ENCODE results near the gene CTRL. TPM values are rescaled to one million over a fixed set of nuclear protein-coding genes. Genes with fewer than 3 reads are reported as not detected.

CTRL gene
- total RNA-seq, 4 donors from 2014 or later: 2.4 to 5.3 (median 3.8) TPM

DNA sequence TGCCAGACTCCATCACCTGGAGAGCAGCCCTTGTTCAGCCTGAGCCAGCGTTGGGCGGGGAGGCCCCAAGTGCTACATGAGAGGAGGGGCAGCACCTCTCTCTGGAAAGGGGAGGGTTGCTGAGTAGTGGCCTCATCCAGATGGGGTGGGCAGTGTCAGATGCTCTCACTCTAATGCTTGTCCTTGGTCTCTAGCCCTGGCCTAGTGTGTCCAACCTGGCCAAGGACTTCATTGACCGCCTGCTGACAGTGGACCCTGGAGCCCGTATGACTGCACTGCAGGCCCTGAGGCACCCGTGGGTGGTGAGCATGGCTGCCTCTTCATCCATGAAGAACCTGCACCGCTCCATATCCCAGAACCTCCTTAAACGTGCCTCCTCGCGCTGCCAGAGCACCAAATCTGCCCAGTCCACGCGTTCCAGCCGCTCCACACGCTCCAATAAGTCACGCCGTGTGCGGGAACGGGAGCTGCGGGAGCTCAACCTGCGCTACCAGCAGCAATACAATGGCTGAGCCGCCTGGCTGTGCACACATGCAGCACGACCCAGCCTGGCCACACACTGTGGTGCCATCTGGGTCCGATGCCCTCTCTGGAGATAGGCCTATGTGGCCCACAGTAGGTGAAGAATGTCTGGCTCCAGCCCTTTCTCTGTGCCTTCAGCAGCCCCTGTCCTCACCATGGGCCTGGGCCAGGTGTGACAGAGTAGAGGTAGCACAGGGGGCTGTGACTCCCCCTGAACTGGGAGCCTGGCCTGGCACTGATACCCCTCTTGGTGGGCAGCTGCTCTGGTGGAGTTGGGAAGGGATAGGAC, 4.3 kb downstream of the CTRL start:
- H3K36me3 ChIP-seq: peaks cover 0 to 57% (median 0%) of the 10 kb centered on the region in 3 donors
- H3K27ac ChIP-seq: no peak overlapping the region

DNA sequence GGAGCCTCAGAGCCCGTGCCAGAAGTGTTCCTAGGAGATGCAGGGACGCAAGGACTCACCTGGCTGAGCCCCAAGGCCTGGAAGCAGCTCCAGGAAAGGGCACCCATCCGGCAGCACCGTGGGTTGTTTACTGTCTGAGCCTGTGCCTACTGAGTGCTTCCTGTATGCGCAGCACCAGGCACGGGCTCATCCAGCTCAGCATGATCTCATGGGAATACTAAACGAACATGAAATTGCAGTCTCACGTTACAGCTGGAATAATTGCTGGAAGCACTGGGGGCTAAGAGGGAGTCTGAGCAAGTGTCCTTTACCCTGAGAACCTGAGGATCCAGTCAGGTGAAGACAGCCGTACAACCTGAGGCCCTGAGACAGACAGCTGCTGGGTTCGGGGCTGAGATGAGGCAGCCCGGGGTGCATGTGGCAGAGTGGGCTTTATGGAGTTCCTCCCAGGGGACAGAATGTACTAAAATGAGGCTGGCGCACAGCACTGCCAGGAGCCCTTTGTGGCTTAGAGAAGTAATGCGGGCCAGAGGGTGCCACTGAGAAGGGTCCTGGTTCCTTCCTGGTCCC, 5.4 kb downstream of the CTRL start:
- Histone ChIP-seq H3K27me3 (no peaks in the 10 kb centered on the region), H3K9me3 (no peaks in the 10 kb centered on the region), H3K36me3 (peaks cover 0 to 48% (median 0%) of the 10 kb centered on the region in 3 donors), H3K4me1 (peaks cover 0 to 4% (median 0%) of the 10 kb centered on the region in 4 donors), H3K27ac (peak overlapping the region in 1 of 4 donors; percentile 46), H3K4me3 (no peak overlapping the region)
- DNase-seq: no peak
- TF ChIP-seq, protein P1, sequence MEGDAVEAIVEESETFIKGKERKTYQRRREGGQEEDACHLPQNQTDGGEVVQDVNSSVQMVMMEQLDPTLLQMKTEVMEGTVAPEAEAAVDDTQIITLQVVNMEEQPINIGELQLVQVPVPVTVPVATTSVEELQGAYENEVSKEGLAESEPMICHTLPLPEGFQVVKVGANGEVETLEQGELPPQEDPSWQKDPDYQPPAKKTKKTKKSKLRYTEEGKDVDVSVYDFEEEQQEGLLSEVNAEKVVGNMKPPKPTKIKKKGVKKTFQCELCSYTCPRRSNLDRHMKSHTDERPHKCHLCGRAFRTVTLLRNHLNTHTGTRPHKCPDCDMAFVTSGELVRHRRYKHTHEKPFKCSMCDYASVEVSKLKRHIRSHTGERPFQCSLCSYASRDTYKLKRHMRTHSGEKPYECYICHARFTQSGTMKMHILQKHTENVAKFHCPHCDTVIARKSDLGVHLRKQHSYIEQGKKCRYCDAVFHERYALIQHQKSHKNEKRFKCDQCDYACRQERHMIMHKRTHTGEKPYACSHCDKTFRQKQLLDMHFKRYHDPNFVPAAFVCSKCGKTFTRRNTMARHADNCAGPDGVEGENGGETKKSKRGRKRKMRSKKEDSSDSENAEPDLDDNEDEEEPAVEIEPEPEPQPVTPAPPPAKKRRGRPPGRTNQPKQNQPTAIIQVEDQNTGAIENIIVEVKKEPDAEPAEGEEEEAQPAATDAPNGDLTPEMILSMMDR (IDR thresholded peaks at IDR 0.05): peak in 1 of 6 experiments; percentile 9
- TF ChIP-seq POLR2A (IDR thresholded peaks at IDR 0.05): no peak

More for the DNA sequence above, 4.3 kb downstream of the CTRL start:
- peaks cover 0 to 4% (median 0%) of the 10 kb centered on the region in 4 donors for H3K4me1 ChIP-seq
- H3K9me3 ChIP-seq: no peaks in the 10 kb centered on the region
- no peaks in the 10 kb centered on the region for H3K27me3 ChIP-seq
- no peak for DNase-seq
- no peak overlapping the region for H3K4me3 ChIP-seq
- TF ChIP-seq, protein P1 (IDR thresholded peaks at IDR 0.05): no peak
- no peak for TF ChIP-seq POLR2A (IDR thresholded peaks at IDR 0.05)

DNA sequence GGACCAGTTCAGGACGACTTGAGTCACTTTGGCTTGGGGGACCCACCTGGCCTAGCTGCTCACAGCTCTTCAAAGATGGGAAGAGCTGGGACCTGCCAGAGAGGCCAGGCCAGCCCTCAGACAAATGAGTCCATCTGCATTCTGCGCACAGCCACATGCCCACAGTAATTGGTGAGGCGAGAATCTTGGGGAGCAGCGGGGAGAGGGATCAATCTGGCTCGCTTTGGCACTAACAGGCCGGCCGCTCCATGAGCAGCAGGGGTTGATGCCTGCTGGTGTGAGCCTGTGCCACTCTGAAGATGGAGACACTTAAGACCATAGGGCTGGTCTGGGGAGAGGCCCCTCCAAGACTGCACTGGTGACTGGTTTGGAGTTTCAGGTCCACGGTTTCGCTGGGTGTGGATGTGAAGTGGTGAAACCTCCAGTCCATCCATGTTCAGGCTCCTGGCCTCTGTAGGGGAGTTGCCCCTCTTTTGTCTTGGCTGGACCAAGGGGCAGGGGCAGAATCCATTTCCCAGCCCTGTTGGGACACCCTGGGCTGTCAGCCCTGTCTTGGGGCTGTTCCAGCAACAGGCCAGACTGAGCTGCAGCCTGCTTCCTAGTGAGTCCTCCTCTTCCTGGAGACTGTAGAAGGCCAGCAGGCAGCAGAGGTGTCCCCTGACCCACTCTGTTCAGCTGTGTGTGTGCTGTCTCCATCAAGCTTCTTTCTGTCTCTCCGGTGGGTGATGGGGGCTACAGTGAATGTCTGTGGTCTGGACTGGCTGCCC, 7.3 kb downstream of the CTRL start:
- DNase-seq: no peak
- H3K4me3 ChIP-seq: no peak overlapping the region
- no peak overlapping the region for H3K27ac ChIP-seq
- H3K27me3 ChIP-seq: no peaks in the 10 kb centered on the region
- H3K4me1 ChIP-seq: peaks cover 0 to 4% (median 0%) of the 10 kb centered on the region in 4 donors
- H3K36me3 ChIP-seq: peaks cover 0 to 35% (median 0%) of the 10 kb centered on the region in 3 donors
- no peak for TF ChIP-seq POLR2A (IDR thresholded peaks at IDR 0.05)
- TF ChIP-seq, protein P1 (IDR thresholded peaks at IDR 0.05): no peak
- H3K9me3 ChIP-seq: no peaks in the 10 kb centered on the region

DNA sequence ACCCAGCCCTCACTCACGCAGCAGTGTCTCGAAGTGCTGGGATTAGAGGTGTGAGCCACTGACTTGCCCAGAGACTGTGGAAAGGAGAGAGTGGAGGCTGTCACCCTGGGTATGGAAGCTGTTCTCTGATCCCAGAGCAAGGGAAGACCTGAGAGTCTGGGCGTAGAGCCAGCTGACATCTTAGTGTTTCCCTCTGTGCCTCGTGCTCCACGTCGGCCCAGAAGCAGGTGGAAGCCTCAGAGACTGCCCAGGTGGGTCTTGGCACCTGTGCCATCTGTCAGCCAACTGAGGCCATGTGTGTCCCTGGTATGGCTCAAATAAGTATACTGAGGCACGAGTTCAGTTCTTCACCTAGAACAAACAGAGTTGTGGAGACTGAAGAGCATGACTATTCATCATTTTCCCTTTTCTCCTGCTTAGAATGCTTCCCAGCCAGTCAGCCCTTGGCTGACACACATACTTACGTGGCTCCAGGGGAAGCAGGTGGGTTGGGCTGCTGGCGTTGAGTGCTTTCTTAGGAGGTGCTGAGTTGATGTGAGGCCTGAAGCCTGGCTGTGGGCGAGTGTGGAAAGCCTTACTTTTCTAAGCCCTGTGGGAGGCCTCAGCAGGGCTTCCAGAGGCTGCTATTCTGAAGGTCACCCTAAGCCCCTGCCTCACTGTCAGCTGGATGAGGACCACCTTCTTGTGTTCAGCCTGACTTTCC, 8.1 kb downstream of the CTRL start:
- Histone ChIP-seq H3K4me1 (peaks cover 0 to 4% (median 0%) of the 10 kb centered on the region in 4 donors), H3K27me3 (no peaks in the 10 kb centered on the region), H3K4me3 (no peak overlapping the region), H3K36me3 (peaks cover 0 to 34% (median 0%) of the 10 kb centered on the region in 3 donors), H3K9me3 (no peaks in the 10 kb centered on the region), H3K27ac (no peak overlapping the region)
- TF ChIP-seq, protein P1 (IDR thresholded peaks at IDR 0.05): no peak
- no peak for TF ChIP-seq POLR2A (IDR thresholded peaks at IDR 0.05)
- no peak for DNase-seq

DNA sequence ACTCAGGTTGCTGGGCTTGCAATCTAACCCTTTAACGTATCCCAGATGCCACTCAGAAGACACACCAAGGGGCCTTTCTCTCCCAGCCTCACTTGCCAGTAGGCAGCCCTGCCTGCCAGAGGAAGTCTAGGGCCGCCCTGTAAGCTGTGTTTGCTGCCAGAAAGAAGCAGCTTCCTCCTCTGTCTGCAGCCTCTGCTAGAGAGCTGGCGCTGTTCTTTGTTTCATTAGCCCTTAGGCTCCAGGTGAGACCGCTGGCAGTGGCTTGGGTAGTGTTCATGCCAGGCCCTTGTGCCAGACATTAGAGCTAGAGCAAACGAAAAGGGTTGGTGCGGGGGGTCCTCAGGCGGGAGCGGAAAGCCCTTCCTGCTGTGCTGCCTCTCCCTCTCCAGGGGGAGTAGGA, 8.9 kb downstream of the CTRL start:
- H3K9me3 ChIP-seq: no peaks in the 10 kb centered on the region
- no peak overlapping the region for H3K4me3 ChIP-seq
- H3K27me3 ChIP-seq: no peaks in the 10 kb centered on the region
- DNase-seq: no peak
- peaks cover 0 to 4% (median 0%) of the 10 kb centered on the region in 4 donors for H3K4me1 ChIP-seq
- H3K36me3 ChIP-seq: peaks cover 0 to 29% (median 0%) of the 10 kb centered on the region in 3 donors
- no peak for TF ChIP-seq POLR2A (IDR thresholded peaks at IDR 0.05)
- TF ChIP-seq, protein P1 (IDR thresholded peaks at IDR 0.05): no peak
- H3K27ac ChIP-seq: no peak overlapping the region
